HFF-Myc (cell line): ENCODE data around the gene PTEN.
"Not testable (repeated sequence)": the region's sequence is repeated elsewhere in the genome, so short reads cannot be mapped to it uniquely, and the experiment has no call there.

ENCODE experiments used
- DNase-seq: peaks from one replicate; pipeline ENCODE4 v3.0.0-alpha.2; 2011; ENCODE audit warnings: low read depth; ENCODE audit errors: extremely low read depth
- H3K4me3 ChIP-seq: replicated peaks from 2 replicates; pipeline ENCODE4 v1.5.1; 2011; ENCODE audit warnings: low read depth, mild to moderate bottlenecking, control low read depth, low read length
- TF ChIP-seq, protein P1 (sequence below): IDR thresholded peaks from 2 replicates; pipeline ENCODE4 v1.5.1; 2012; ENCODE audit warnings: mild to moderate bottlenecking, low read depth, low read length, control low read depth; ENCODE audit errors: missing control alignments

Gene PTEN

GRCh38 chr10:87886635-87887034 is 23.2 kb downstream of the PTEN start:
- TF ChIP-seq, protein P1, sequence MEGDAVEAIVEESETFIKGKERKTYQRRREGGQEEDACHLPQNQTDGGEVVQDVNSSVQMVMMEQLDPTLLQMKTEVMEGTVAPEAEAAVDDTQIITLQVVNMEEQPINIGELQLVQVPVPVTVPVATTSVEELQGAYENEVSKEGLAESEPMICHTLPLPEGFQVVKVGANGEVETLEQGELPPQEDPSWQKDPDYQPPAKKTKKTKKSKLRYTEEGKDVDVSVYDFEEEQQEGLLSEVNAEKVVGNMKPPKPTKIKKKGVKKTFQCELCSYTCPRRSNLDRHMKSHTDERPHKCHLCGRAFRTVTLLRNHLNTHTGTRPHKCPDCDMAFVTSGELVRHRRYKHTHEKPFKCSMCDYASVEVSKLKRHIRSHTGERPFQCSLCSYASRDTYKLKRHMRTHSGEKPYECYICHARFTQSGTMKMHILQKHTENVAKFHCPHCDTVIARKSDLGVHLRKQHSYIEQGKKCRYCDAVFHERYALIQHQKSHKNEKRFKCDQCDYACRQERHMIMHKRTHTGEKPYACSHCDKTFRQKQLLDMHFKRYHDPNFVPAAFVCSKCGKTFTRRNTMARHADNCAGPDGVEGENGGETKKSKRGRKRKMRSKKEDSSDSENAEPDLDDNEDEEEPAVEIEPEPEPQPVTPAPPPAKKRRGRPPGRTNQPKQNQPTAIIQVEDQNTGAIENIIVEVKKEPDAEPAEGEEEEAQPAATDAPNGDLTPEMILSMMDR = no peak
- no peak overlapping the region for H3K4me3 ChIP-seq
- DNase-seq = no peak

GRCh38 chr10:87887146-87887545 is 23.7 kb downstream of the PTEN start:
- H3K4me3 ChIP-seq = no peak overlapping the region
- TF ChIP-seq, protein P1 = no peak

GRCh38 chr10:87887548-87888289 is 24.3 kb downstream of the PTEN start:
- no peak overlapping the region for H3K4me3 ChIP-seq
- DNase-seq = no peak
- TF ChIP-seq, protein P1 = no peak

More at GRCh38 chr10:87887146-87887545, 23.7 kb downstream of the PTEN start:
- no peak for DNase-seq

DNA sequence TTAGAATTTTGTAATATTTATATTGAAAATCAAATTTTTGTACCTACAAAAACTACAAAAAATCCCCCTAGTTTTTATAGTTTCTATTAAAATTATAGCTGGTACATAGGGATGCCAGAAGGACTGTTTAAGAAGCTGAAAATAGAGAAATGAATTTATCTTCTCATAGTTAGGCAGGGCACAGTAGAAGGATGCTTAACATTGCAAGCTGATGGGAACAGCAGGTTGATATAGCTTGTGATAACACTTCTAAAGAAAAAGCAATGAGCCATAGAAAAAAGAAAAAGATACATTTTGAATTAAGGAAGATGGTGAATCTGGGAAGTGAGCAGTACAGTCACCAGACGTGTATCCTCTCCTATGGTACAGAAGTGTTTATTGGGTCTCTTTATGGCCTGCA is 32.0 kb downstream of the PTEN start:
- DNase-seq = no peak
- TF ChIP-seq, protein P1 = no peak
- H3K4me3 ChIP-seq = no peak overlapping the region

DNA sequence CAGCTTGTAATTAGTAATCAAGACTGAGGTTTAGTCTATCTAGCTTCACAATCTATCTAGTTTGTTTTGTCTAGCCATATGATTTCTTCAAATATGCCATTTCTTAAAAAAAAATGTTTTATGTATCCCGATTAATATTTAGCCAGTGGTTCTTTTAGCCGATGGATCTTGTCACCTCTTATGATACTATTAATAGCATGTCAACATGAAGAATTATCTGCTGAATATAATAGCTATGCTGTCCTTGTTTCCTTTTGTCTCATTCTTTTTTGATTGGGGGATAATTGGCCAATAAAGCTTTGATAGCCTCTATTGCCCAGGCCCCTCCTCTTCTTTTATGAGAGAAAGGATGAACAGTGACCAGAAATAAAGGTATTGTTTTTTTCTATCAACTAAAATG is 32.8 kb downstream of the PTEN start:
- DNase-seq = no peak
- TF ChIP-seq, protein P1 = no peak
- H3K4me3 ChIP-seq = no peak overlapping the region

GRCh38 chr10:87897957-87898356 is 34.5 kb downstream of the PTEN start:
- DNase-seq, H3K4me3 ChIP-seq: not testable (repeated sequence)

DNA sequence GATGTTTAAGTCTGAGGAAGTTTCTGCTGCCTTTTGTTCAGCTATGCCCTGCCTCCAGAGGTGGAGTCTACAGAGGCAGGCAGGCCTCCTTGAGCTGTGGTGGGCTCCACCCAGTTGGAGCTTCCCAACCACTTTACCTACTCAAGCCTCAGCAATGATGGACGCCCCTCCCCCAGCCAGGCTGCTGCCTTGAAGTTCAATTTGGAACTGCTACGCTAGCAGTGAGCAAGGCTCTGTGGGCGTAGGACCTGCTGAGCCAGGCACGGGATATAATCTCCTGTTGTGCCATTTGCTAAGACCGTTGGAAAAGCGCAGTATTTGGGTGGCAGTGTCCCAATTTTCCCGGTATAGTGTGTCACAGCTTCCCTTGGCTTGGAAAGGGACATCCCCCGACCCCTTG is 40.0 kb downstream of the PTEN start:
- not testable (repeated sequence) for H3K4me3 ChIP-seq, DNase-seq
